GM12878 (cell line): Measurements from ENCODE around the gene CD96. TPM values are rescaled to one million over a fixed set of nuclear protein-coding genes. Genes with fewer than 3 reads are reported as not detected.

Source experiments
- ATAC-seq: fragments of 200-7000 bp; cut with Tn5 transposase; 3 replicates; pipeline ENCODE4 v1.9.1; 2020; ENCODE audit warnings: mild to moderate bottlenecking, moderate library complexity
- BruUV-seq: library from RNA; stranded (reverse); fragments of 400-500 nt; replicated peaks from 2 replicates; lab custom pipeline; 2021; lab: Mats Ljungman, UMichigan
- CTCF ChIA-PET: fragments of 300-600 bp; sonication (Branson Sonifier 250); formaldehyde crosslinking; extraction: SDS; loops from one replicate; lab custom pipeline; 2021; ENCODE audit warnings: inconsistent platforms; lab: Yijun Ruan, JAX
- POLR2A ChIA-PET: fragments of 350-600 bp; formaldehyde crosslinking; extraction: SDS; loops from one replicate; lab custom pipeline; 2021; ENCODE audit warnings: inconsistent platforms; lab: Charles Lee
- RAD21 ChIA-PET: fragments of 300-600 bp; sonication (Branson Sonifier 250); formaldehyde crosslinking; loops from one replicate; lab custom pipeline; 2023; ENCODE audit warnings: antibody characterized with exemption; ENCODE audit not compliant: unreplicated experiment; lab: Charles Lee
- SMC1A ChIA-PET: fragments of 300-600 bp; sonication (Branson Sonifier 250); formaldehyde crosslinking; loops from one replicate; lab custom pipeline; 2023; ENCODE audit not compliant: unreplicated experiment, uncharacterized antibody; lab: Charles Lee
- DNase-seq: peaks from one replicate; pipeline ENCODE4 v3.0.0-alpha.2; 2011; ENCODE audit warnings: low read depth, low spot score
- FAIRE-seq: peaks from 3 replicates; lab custom pipeline; 2011; peaks lifted over from hg19 to GRCh38; lab: Jason Lieb, UNC
- H2AFZ ChIP-seq: 2 replicates; pipeline ENCODE4 v1.6.0; 2011; ENCODE audit warnings: low read depth, low read length, control low read depth; ENCODE audit not compliant: control insufficient read depth
- H3K27ac ChIP-seq: 2 replicates; pipeline ENCODE4 v1.5.1; 2011; ENCODE audit warnings: control low read depth; ENCODE audit not compliant: control insufficient read depth, insufficient read depth
- H3K27me3 ChIP-seq, 2 experiments: replicated peaks in 1 of 2; 2 replicates each; pipeline versions ENCODE4 v1.6.0 to v1.6.1; 2011; ENCODE audit warnings: low read length in 1 of 2; ENCODE audit not compliant: control insufficient read depth in 2 of 2, insufficient read depth in 2 of 2
- H3K36me3 ChIP-seq, 2 experiments: 2 replicates each; pipeline ENCODE4 v1.5.1; 2011; ENCODE audit warnings: low read length in 1 of 2; ENCODE audit not compliant: control insufficient read depth in 2 of 2, insufficient read depth in 2 of 2
- H3K4me1 ChIP-seq: 2 replicates; pipeline ENCODE4 v1.6.1; 2011; ENCODE audit warnings: mild to moderate bottlenecking, low read length, moderate library complexity, mixed read lengths; ENCODE audit not compliant: control insufficient read depth, insufficient read depth
- H3K4me2 ChIP-seq: 2 replicates; pipeline ENCODE4 v1.6.0; 2011; ENCODE audit warnings: control low read depth; ENCODE audit not compliant: control insufficient read depth, insufficient read depth
- H3K4me3 ChIP-seq: fragments of 200-600 bp; sonication (generic); 2 replicates; pipeline ENCODE4 v1.5.1; 2016
- H3K79me2 ChIP-seq: 2 replicates; pipeline ENCODE4 v1.6.0; 2011; ENCODE audit warnings: low read length; ENCODE audit not compliant: control insufficient read depth, insufficient read depth
- H3K9ac ChIP-seq: 2 replicates; pipeline ENCODE4 v1.8.0; 2011; ENCODE audit warnings: low read length, control low read depth, mixed read lengths; ENCODE audit not compliant: control insufficient read depth, insufficient read depth
- H3K9me3 ChIP-seq: replicated peaks from 3 replicates; pipeline ENCODE4 v1.5.1; 2011; ENCODE audit warnings: mild to moderate bottlenecking, low read length; ENCODE audit not compliant: control insufficient read depth, insufficient read depth
- H4K20me1 ChIP-seq: 2 replicates; pipeline ENCODE4 v1.6.0; 2011; ENCODE audit not compliant: control insufficient read depth, insufficient read depth
- DPF2 ChIP-seq: fragments of 450-650 bp; IDR thresholded peaks from 2 replicates; pipeline ENCODE4 v1.6.1; 2017; ENCODE audit warnings: mild to moderate bottlenecking
- HDAC2 ChIP-seq: fragments of 200-600 bp; sonication (generic); IDR thresholded peaks from 2 replicates; pipeline ENCODE4 v1.6.1; 2017
- IKZF2 ChIP-seq, 2 experiments: fragments of 450-650 bp; IDR thresholded peaks; 2 replicates each; pipeline ENCODE4 v1.6.1; 2017; ENCODE audit warnings: mild to moderate bottlenecking in 2 of 2, moderate library complexity in 2 of 2
- IRF4 ChIP-seq: IDR thresholded peaks from 2 replicates; pipeline ENCODE4 v1.6.1; 2011; ENCODE audit warnings: low read depth, low read length
- JUND ChIP-seq: IDR thresholded peaks from 2 replicates; pipeline ENCODE4 v1.6.1; 2012; ENCODE audit warnings: low read depth, mild to moderate bottlenecking, low read length, improper control_type of control experiment, moderate library complexity
- POLR2AphosphoS2 ChIP-seq: IDR thresholded peaks from 2 replicates; pipeline ENCODE4 v1.6.1; 2011; ENCODE audit warnings: low read depth, mild to moderate bottlenecking, low read length, improper control_type of control experiment, moderate library complexity
- TAF1 ChIP-seq: IDR thresholded peaks from 2 replicates; pipeline ENCODE4 v1.6.1; 2011; ENCODE audit warnings: mild to moderate bottlenecking, low read depth, low read length, borderline replicate concordance
- ZNF592 ChIP-seq: fragments of 450-650 bp; IDR thresholded peaks from 2 replicates; pipeline ENCODE4 v1.6.1; 2017; ENCODE audit warnings: mild to moderate bottlenecking, moderate library complexity
- WGBS: methylation state at CpG from one replicate; pipeline ENCODE4 v1.1.6; 2016; ENCODE audit warnings: low lambda C conversion rate; ENCODE audit not compliant: insufficient replicate concordance, insufficient coverage; ENCODE audit errors: missing lambda C conversion rate; 5-methylcytosine and 5-hydroxymethylcytosine counted together
- in situ Hi-C: fragments of 300-500 bp; cut with MboI; formaldehyde crosslinking; loops from 9 replicates; pipeline ENCODE4 v1.14.3; 2018; ENCODE audit warnings: mixed read lengths
- intact Hi-C: fragments of 100-400 bp; cut with micrococcal nuclease; formaldehyde crosslinking; loops from one replicate; pipeline ENCODE4 v1.14.2; 2022; ENCODE audit not compliant: unreplicated experiment
- polyA plus RNA-seq, 11 experiments: library from polyadenylated mRNA; depleted of rRNA in 4 of 11; unstranded in 6 of 11; stranded (reverse) in 5 of 11; fragments of >200 nt; fragmentation: Nextera tagmentation in 4 of 11; fragmentation: Illumina TruSeq in 1 of 11; extraction: Ambion mirVana in 4 of 11; extraction: Trizol in 1 of 11; gene quantifications; 1 replicate in 1 of 11; 2 replicates in 10 of 11; pipeline versions ENCODE4 v1.2.1 to v1.2.3, GENCODE V29; 2011 to 2016; ENCODE audit warnings: inconsistent platforms in 2 of 11, missing spikeins in 2 of 11, low read depth in 1 of 11
- total RNA-seq, 4 experiments: library from RNA; depleted of rRNA in 3 of 4; stranded (reverse); fragments of >200 nt in 3 of 4; fragmentation: Illumina TruSeq in 1 of 4; extraction: Trizol in 1 of 4; gene quantifications; 2 replicates each; pipeline versions ENCODE4 v1.2.1 to v1.2.3, GENCODE V29; 2013 to 2021
- TF ChIP-seq, protein P1 (sequence below): IDR thresholded peaks from 2 replicates; pipeline ENCODE4 v1.6.1; 2012; ENCODE audit warnings: low read length, inconsistent platforms
- TF ChIP-seq, protein P2 (sequence below), 3 experiments: IDR thresholded peaks in 2 of 3; conservative IDR thresholded peaks in 1 of 3; 2 replicates each; pipeline ENCODE4 v1.5.1; 2011; ENCODE audit warnings: low read depth in 3 of 3, low read length in 3 of 3, mild to moderate bottlenecking in 3 of 3, control low read depth in 2 of 3, moderate library complexity in 2 of 3, inconsistent platforms in 1 of 3, mixed read lengths in 1 of 3; ENCODE audit not compliant: control insufficient read depth in 2 of 3, insufficient read depth in 1 of 3; ENCODE audit errors: extremely low read depth in 1 of 3

CD96 gene
- total and polyA plus RNA-seq, 10 of the 15 experiments (the other 5 are each of a cell fraction or from before 2014, with no cell fraction given) = 0.13 to 10.1 (median 0.47) TPM

DNA sequence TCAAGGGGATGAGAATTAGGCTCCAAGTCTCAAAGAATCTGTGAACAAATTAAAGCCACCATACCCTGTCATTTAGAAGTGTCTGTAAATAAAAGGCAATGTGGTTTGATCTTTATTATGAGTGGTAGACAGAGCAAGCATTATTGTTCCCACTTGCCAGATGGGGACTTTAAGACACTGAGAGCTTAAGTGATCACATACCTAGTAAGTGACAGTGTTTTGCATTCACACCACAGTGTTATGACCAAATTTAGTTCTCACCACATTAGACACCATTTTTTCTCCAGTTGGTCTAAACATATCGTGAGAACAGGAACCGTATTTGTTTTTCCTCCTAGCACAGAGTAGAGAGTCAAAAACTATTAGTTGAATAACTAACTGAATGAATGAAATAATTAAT is 66.4 kb downstream of the CD96 start (continued):
- no peak for TF ChIP-seq TAF1
- TF ChIP-seq IRF4 = no peak

DNA sequence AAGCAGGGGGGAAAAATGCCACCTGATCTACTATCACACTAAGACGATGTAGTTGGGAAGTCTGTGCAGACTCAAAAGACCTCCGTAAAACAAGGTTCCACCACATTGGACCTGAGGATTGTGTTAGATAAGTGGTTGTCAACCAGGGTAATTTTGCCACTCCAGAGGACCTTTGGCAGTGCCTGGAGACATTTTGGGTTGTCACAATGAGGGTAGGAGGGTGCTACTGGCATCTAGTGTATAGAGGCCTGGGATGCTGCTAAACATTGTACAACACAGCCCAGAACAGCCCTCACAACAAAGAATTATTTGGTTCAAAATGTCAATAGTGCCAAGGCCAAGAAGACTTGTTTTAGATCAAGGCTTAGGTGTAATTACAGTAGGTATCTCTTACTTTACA is 67.7 kb downstream of the CD96 start:
- in situ Hi-C loops (no loop called here), intact Hi-C loops (no loop called here)
- Histone ChIP-seq H3K27me3 (no peaks in the 10 kb centered on the region), H3K27ac (no peak overlapping the region), H2AFZ (no peak overlapping the region), H3K4me3 (no peak overlapping the region), H3K4me2 (no peak overlapping the region), H3K4me1 (no peaks in the 10 kb centered on the region), H3K9ac (no peak overlapping the region), H4K20me1 (no peaks in the 10 kb centered on the region), H3K36me3 (no peaks in the 10 kb centered on the region), H3K79me2 (no peaks in the 10 kb centered on the region), H3K9me3 (no peaks in the 10 kb centered on the region)
- RAD21 ChIA-PET = interaction anchor here (1.0 to 1.7 kb wide), 2 partner anchors 32 to 44 kb away, joined by 3 to 6 read pairs; no protein-coding TSS in a partner anchor
- CTCF ChIA-PET = interaction anchor here (1.0 to 1.6 kb wide), 5 partner anchors 10 to 59 kb away, joined by 3 to 7 read pairs (median 5); partner anchors contain the start of gene ZBED2
- no peak for FAIRE-seq
- SMC1A ChIA-PET = interaction anchor here (0.9 to 1.1 kb wide), 7 partner anchors 9 to 404 kb away, joined by 3 to 6 read pairs (median 4); no protein-coding TSS in a partner anchor
- POLR2A ChIA-PET = interaction anchor here (1.0 kb wide), 1 partner anchor 14 kb away, joined by 3 read pairs; no protein-coding TSS in a partner anchor
- WGBS = 95% methylated on average over 2 of the region's 2 CpGs
- no TSS peak for BruUV-seq
- ATAC-seq = peak; percentile 45
- TF ChIP-seq POLR2AphosphoS2 (no peak), IKZF2 (IDR thresholded peaks at IDR 0.05) (no peak), ZNF592 (no peak), JUND (no peak), DPF2 (no peak), HDAC2 (no peak)
- TF ChIP-seq, protein P1, sequence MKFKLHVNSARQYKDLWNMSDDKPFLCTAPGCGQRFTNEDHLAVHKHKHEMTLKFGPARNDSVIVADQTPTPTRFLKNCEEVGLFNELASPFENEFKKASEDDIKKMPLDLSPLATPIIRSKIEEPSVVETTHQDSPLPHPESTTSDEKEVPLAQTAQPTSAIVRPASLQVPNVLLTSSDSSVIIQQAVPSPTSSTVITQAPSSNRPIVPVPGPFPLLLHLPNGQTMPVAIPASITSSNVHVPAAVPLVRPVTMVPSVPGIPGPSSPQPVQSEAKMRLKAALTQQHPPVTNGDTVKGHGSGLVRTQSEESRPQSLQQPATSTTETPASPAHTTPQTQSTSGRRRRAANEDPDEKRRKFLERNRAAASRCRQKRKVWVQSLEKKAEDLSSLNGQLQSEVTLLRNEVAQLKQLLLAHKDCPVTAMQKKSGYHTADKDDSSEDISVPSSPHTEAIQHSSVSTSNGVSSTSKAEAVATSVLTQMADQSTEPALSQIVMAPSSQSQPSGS = no peak
- TF ChIP-seq, protein P2, sequence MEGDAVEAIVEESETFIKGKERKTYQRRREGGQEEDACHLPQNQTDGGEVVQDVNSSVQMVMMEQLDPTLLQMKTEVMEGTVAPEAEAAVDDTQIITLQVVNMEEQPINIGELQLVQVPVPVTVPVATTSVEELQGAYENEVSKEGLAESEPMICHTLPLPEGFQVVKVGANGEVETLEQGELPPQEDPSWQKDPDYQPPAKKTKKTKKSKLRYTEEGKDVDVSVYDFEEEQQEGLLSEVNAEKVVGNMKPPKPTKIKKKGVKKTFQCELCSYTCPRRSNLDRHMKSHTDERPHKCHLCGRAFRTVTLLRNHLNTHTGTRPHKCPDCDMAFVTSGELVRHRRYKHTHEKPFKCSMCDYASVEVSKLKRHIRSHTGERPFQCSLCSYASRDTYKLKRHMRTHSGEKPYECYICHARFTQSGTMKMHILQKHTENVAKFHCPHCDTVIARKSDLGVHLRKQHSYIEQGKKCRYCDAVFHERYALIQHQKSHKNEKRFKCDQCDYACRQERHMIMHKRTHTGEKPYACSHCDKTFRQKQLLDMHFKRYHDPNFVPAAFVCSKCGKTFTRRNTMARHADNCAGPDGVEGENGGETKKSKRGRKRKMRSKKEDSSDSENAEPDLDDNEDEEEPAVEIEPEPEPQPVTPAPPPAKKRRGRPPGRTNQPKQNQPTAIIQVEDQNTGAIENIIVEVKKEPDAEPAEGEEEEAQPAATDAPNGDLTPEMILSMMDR (IDR thresholded peaks at IDR 0.05 in 2 of 3, conservative IDR thresholded peaks at IDR 0.05 in 1 of 3; ENCODE audit: control insufficient read depth in 2 of 3, extremely low read depth in 1 of 3, insufficient read depth in 1 of 3, low read depth in 3 of 3, low read length in 3 of 3) = no peak
- no peak for DNase-seq
